Measurements from ENCODE around the gene TEPSIN. TPM values are rescaled to one million over a fixed set of nuclear protein-coding genes. Genes with fewer than 3 reads are reported as not detected.

Gene TEPSIN, protein sequence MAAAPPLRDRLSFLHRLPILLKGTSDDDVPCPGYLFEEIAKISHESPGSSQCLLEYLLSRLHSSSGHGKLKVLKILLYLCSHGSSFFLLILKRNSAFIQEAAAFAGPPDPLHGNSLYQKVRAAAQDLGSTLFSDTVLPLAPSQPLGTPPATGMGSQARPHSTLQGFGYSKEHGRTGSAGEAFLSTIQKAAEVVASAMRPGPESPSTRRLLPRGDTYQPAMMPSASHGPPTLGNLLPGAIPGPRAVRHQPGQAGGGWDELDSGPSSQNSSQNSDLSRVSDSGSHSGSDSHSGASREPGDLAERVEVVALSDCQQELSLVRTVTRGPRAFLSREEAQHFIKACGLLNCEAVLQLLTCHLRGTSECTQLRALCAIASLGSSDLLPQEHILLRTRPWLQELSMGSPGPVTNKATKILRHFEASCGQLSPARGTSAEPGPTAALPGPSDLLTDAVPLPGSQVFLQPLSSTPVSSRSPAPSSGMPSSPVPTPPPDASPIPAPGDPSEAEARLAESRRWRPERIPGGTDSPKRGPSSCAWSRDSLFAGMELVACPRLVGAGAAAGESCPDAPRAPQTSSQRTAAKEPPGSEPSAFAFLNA
- 10 to 100 TPM; 15.5 to 32.9 (median 24.3) TPM for total RNA-seq

- in situ Hi-C loops (cut with MboI; ENCODE audit: low sequenced_read_pairs in 4 of 4), result loop anchor here in 1 of 4 donors (25.0 kb wide), 1 partner anchor 102 kb away; no protein-coding TSS in a partner anchor
- peak; percentile 98 to 99 for ATAC-seq
These were observed at the start of gene TEPSIN, which contains the start of gene NDUFAF8 for GRCh38 chr17:81238815-81239713. TSS of gene TEPSIN (minus strand) at chr17:81239055. CDS start at chr17:81239033, 22 bp downstream. TSS of gene NDUFAF8 (plus strand) at chr17:81239318. CDS start at chr17:81239364, 46 bp downstream.

DNA sequence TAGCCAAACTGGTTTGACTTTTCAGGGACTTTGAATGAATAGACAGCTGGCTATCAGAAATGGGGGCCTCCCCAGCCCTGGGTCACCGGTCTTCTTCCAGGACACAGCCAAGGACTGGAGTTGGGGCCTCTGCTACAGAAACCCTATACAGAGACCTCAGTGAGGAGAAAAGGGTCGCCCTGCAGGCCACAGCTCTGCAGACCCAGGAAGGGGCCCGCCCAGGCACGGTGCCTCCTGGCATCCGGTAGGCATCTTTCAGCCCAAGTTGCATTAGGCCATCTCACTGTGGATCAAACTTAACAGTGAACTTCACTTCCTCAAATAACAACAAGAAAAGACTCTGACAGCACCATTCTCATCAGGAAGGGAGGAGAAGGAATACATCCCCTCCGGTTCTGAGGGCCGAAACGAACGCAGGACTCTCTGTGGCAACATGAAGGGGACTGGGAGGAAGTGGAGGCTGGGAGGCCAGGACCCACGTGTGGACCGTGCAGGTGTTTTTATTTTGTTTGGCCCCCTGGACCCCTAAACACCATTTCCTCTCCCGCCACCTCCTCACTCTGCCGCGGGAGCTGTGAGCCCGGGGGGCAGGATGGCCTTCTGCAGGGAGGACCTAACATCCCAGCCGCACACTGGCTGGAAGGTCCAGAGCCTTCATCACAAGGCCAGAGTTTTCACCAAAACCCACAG, 49.0 kb upstream of the TEPSIN start:
- H3K36me3 ChIP-seq, result peaks cover 0 to 20% of the 10 kb centered on the region in 2 donors
- H3K27me3 ChIP-seq, result no peaks in the 10 kb centered on the region
- peaks cover 8 to 12% of the 10 kb centered on the region in 2 donors for H3K4me1 ChIP-seq
- H3K27ac ChIP-seq, result no peak overlapping the region
- intact Hi-C loops (cut with DNase I; ENCODE audit: low total_unique reads), result no loop called here
- H3K4me3 ChIP-seq, result no peak overlapping the region
- no peaks in the 10 kb centered on the region for H3K9me3 ChIP-seq
- no peak for ATAC-seq
- in situ Hi-C loops (cut with MboI; ENCODE audit: low sequenced_read_pairs in 4 of 4), result no loop called here
- DNase-seq, result no peak
- no peak for TF ChIP-seq POLR2A (IDR thresholded peaks at IDR 0.05)
- TF ChIP-seq, protein P1, sequence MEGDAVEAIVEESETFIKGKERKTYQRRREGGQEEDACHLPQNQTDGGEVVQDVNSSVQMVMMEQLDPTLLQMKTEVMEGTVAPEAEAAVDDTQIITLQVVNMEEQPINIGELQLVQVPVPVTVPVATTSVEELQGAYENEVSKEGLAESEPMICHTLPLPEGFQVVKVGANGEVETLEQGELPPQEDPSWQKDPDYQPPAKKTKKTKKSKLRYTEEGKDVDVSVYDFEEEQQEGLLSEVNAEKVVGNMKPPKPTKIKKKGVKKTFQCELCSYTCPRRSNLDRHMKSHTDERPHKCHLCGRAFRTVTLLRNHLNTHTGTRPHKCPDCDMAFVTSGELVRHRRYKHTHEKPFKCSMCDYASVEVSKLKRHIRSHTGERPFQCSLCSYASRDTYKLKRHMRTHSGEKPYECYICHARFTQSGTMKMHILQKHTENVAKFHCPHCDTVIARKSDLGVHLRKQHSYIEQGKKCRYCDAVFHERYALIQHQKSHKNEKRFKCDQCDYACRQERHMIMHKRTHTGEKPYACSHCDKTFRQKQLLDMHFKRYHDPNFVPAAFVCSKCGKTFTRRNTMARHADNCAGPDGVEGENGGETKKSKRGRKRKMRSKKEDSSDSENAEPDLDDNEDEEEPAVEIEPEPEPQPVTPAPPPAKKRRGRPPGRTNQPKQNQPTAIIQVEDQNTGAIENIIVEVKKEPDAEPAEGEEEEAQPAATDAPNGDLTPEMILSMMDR (IDR thresholded peaks at IDR 0.05 in 4 of 5, conservative IDR thresholded peaks at IDR 0.05 in 1 of 5), result no peak

More at GRCh38 chr17:81238815-81239713, at the start of gene TEPSIN, which contains the start of gene NDUFAF8:
- peak; percentile 97 to 99 for DNase-seq
- Histone ChIP-seq H3K4me1 (peaks cover 21 to 26% of the 10 kb centered on the region in 2 donors), H3K27me3 (no peaks in the 10 kb centered on the region), H3K27ac (peak within 1 kb of the TSS; percentile 71 to 95 (median 90)), H3K9me3 (no peaks in the 10 kb centered on the region), H3K4me3 (peak within 1 kb of the TSS; percentile 80 to 98 (median 94)), H3K36me3 (peaks cover 0 to 5% of the 10 kb centered on the region in 2 donors)
- TF ChIP-seq, protein P1 (IDR thresholded peaks at IDR 0.05 in 4 of 5, conservative IDR thresholded peaks at IDR 0.05 in 1 of 5), result peak in 2 of 5 experiments; percentile 8 to 12
- peak; percentile 71 to 73 for TF ChIP-seq POLR2A (IDR thresholded peaks at IDR 0.05)
- intact Hi-C loops (cut with DNase I; ENCODE audit: low total_unique reads), result loop anchor here (1.0 kb wide), 1 partner anchor 16 kb away; no protein-coding TSS in a partner anchor

DNA sequence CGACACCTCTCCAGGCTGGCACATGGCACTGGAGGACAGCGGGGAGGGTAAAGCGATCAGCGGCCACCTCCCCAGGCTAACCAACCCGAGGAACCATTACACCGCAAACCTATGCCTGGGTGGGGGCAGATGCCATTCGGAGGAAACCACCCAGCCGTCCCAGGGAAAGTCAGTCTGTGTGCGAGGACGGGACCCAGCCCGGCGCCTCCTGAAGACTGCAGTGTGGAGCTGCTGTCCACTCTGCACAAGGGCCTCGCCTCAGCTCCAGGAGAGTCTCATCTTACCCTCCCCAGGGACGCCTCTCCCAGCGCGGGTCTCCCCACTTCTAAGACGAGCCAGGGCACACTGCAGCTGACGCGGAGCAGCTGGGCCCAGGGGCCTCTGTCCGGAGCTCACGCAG, 48.3 kb upstream of the TEPSIN start:
- DNase-seq, result no peak
- Histone ChIP-seq H3K4me1 (peaks cover 2 to 5% of the 10 kb centered on the region in 2 donors), H3K36me3 (peaks cover 0 to 22% of the 10 kb centered on the region in 2 donors), H3K9me3 (no peaks in the 10 kb centered on the region), H3K27ac (no peak overlapping the region), H3K4me3 (no peak overlapping the region), H3K27me3 (no peaks in the 10 kb centered on the region)
- ATAC-seq, result no peak
- no peak for TF ChIP-seq POLR2A (IDR thresholded peaks at IDR 0.05)
- TF ChIP-seq, protein P1 (IDR thresholded peaks at IDR 0.05 in 4 of 5, conservative IDR thresholded peaks at IDR 0.05 in 1 of 5), result no peak
- intact Hi-C loops (cut with DNase I; ENCODE audit: low total_unique reads) (no loop called here), in situ Hi-C loops (cut with MboI; ENCODE audit: low sequenced_read_pairs in 4 of 4) (no loop called here)
